Astrocyte (in vitro differentiated cells and primary cell): Measurements from ENCODE around the gene CNTN5.

Experiments
- CTCF ChIP-seq: IDR thresholded peaks from 2 replicates; pipeline ENCODE4 v1.5.1; 2011; ENCODE audit warnings: low read depth, mild to moderate bottlenecking, inconsistent platforms, low read length, moderate library complexity; ENCODE audit not compliant: insufficient read depth
- EZH2 ChIP-seq: IDR thresholded peaks from 2 replicates; pipeline ENCODE4 v1.6.1; 2012; ENCODE audit warnings: mild to moderate bottlenecking, low read length, inconsistent platforms; ENCODE audit not compliant: insufficient read depth

- TF ChIP-seq CTCF (no peak), EZH2 (no peak)
Observed at GRCh38 chr11:100163471-100163870, 1142.7 kb downstream of the CNTN5 start.
